TTC549 (cell line): ENCODE data around the gene SFXN5.

ENCODE experiments used
- FAIRE-seq: peaks from 2 replicates; lab custom pipeline; 2012; peaks lifted over from hg19 to GRCh38; lab: Jason Lieb, UNC

SFXN5 gene

DNA sequence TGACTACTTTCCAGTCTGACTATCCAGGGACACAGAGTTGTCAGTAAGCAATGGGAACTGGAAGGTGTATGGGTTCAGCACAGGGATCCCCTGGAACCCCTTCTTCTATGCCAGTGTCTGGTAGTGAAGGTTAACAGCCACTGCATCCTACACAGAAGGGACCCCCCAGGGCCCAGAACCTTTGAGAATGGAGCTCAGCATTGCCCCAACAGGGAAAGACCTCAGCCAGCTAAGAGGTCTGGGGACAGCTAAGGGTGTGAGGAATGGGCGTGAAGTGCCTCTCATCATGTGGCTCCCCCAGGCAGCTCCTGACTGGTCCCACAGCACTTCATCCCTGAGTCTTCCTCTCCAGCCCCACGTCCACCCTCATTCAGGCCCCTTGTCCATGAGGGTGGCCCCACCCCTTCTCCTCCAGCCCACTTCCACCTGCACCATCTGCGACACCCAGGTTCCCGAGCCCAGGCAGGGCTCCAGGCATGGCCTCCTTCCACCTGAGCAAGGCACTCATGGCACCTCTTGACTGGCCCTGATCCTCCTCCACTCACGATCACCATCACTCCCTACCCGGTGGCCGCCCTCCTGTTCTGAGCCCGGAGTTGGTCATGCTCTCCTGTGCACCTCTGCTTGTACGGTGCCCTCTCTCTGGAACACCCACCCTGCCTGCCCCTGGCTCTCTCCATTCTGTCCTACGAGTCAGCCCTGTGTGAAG lies 77.1 kb downstream of the SFXN5 start:
- FAIRE-seq = no peak

DNA sequence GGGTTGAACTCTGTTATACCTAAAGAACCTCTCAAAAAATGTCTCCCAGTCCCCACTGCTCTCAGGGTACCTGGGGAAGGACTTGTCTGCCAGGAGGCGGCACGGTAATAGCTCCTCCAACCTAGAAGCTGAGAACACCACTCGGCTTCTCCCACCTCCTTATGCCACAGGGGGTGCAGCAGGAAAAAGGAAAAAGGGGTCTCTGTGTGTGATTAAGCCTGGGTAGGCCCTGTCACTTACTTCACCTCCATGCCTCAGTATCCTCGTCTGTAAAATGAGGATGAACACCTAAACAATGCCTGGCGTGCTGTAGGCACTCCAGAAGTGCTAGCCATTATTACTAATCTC lies 77.6 kb downstream of the SFXN5 start:
- no peak for FAIRE-seq

DNA sequence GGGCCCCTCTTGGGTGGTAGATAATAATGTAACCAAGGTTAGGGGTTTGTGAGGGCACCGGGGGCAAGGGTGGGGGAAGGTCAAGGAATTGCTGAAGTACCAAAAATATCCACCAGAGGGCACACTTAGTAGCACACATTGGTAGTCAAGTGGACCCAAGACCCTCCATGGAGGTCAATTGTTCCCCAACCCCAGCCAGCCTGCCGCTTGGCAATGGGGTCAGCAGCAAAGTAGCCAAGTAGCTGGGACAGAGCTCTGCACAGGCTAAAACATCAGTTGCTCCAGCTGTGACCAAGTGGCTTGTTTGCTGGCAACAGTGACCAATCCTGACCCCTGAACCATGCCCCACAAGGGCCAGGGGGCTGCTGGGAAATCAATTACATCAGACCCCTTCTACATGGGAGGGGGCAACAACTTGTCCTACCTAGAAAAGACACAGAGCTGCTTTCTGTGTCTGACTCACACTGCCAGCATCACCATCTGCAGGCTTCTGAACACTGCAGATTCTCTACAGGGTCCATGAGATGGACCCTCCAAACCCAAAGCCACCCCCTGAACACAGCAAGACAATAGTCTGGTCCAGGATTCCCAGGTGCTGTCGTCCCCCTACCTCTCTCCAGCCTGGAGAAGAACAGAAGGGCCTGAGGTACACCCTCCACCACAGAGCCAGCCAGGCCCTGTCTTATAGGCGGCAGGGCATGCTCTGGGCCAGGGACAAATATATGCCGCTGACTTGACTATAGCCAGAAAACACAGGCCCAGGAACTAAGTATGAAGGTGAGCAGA lies 78.2 kb downstream of the SFXN5 start:
- no peak for FAIRE-seq

DNA sequence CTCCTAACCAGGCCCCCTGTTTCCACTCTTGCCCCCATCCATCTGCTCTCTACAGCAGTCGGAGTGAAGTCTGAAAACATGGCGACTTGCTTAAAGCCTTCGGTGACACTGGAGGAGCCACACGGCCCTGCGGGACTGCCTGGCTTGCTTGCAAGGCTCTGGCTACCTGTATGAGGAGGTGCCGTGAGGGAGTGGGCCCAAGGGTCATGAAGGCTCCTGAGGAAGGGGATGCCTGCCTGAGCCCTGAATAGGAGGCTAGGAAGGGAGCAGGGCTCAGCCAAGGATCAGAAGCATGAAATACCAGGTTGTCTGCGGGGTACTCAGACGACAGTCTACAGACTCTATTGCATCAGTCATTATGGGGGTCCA lies 78.8 kb downstream of the SFXN5 start:
- FAIRE-seq = no peak

DNA sequence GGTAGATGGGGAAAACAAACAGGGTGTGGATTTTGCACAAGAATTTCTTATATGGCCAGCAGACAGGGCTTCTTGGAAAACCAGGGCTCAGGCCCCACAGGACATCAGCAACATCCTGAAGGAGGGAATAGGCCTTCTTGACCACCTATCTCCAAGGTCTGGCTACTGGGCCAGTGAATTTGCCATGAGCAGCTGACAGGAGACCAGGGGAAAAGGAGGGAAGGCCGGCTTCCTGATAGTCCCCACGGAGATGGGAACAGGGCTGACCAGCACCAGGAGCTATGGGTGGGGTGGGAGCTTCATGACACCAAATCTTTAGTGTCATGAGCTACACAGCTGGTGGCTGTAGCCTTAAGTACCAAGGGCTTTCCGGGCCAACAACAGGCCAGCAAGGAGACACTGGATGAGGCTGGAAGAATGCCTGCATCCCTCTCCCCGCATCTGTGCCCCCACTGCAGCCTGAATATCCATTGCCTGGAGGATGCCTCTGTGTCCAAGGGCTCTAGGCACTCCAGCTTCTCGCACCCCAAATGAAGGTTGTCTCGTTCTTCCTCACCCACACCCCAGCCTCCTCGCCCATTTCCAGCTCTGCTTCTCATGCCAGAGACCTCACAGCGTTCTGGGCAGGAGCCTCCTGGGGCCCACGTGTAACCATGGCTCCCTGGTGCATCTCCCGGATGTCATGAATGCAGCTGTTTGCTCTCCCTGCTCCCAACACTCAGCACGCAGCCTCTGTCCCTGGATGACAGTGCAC lies 79.4 kb downstream of the SFXN5 start:
- FAIRE-seq = no peak

DNA sequence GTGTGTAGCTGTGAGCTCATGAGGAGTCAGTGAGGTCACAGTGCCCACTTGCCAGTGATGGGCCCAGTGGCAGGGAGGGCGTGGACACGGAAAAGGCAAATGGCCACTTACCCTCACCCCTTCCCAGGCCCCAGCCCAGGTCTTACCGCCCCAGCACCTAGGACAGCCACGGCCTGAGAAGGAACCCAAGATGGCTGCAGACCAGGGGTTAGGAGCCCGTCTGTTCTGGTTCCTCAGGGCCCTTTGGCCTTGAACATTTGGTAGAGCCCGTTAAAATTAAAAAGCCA lies 80.1 kb downstream of the SFXN5 start:
- no peak for FAIRE-seq

DNA sequence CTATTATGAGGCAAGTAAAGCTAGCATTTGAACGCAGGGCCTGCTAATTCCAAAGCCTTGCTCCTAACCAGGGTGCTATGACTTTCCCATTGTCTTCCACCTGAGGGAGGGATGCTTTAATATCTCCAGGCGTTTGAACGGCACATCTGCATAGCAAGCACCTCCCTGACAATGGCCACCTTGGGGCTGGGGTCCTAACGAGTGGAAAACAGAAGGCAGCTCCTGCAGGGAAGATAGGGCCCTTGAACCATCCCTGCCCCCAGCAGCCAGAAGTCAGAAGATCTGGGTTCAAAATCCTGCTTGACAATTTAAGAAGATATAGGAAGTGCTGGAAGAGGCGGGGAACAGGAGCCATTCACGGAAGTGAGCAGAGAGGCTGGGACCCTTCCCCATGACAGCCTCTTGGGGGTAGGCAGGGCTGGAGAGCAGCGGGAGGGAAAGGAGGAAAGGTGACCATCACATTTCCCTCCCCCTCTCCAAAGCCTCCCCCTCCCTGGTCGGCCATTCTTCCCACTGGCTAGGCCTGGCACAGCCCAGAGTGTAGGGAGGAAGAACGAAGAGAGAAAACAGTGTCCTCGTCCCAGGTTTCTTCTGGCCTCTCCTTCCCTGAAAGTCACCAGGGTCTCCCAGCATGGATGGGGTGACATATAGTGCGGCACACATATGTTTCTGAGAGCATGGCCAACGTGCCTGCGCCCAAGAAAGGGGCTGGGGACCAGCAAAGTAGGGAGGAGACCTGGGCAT lies 80.6 kb downstream of the SFXN5 start:
- FAIRE-seq = no peak

DNA sequence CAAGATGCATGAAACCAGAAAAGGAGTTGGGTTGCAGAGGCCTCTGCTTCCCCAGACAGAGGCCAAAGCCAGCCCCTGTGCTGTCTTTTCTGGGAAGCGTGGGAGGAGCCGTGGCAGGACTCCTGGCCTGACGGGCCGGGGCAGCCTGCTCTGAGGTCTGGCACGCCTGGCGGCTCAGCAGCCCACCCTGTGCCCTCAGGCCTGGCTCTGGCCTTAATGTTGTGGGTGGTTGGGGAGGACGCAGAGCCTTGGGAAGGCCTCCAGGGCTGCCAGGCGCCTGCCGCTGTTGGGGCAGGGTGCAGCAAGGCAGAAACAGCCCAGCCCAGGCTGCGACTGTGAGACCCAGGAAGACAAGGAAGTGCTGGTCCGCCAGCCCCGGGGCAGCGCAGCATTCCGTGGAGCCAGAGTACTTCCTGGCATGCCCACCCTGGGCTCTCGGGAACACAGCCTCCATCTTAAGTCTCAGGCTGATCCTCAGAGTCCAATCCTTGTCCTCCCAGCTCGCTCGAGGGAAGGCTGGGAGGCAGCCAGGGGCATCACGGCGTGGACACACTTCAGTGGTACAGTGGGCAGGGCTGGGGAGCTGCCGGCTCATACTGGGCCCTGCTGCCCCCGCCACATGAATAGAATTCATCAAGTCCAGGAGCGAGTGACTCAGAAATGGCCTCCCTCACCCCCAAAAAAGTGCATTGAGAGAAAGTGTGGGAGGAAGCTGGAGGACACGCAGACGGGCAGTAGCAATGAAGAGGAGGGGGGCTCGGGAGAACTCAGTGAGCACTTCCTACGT lies 81.5 kb downstream of the SFXN5 start:
- FAIRE-seq = no peak

DNA sequence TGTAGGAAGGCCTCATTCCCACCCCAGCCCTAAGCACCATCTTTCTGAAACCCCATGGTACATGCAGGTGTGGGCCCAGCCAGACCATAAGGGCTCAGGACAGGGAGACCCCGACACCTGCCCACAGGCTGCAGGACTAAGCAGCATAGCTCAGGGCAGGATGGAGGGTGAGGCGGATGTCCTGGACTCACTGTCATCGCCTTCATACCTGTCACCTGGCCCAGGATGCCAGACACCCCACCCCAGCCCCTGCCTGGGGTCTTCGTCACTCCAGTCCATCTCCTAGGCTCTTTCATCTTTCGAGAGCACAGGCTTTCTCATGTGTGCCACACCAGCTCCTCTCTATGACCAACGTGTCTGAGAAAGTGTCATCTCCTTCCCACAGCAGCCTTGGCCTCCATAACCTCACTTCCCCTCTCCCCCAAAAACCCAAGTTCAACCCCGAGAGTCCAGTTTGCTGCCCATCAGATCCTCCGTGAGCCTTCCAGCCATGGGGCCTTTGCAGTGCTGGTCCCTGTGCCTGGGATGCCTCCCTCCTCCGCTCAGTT lies 82.7 kb downstream of the SFXN5 start:
- FAIRE-seq = no peak

DNA sequence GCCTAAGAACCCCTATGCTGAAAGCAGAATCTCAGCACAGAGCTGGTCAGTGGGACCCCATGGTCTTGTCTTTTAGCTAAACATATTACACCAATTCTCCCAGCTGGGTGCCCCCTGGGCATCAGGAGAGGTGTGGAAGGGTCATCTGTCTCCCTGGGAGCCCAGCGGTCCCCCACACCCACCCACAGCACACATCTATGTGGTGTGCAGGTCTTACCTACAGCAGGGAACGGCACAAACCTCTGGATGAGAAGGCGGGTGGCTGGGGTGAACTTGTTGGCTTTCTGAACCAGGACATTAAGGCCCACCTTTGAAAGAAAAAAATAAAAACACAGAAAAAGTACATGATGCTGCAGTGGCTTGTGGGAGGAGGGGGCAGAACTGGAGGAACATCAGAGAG lies 83.5 kb downstream of the SFXN5 start:
- FAIRE-seq = no peak

DNA sequence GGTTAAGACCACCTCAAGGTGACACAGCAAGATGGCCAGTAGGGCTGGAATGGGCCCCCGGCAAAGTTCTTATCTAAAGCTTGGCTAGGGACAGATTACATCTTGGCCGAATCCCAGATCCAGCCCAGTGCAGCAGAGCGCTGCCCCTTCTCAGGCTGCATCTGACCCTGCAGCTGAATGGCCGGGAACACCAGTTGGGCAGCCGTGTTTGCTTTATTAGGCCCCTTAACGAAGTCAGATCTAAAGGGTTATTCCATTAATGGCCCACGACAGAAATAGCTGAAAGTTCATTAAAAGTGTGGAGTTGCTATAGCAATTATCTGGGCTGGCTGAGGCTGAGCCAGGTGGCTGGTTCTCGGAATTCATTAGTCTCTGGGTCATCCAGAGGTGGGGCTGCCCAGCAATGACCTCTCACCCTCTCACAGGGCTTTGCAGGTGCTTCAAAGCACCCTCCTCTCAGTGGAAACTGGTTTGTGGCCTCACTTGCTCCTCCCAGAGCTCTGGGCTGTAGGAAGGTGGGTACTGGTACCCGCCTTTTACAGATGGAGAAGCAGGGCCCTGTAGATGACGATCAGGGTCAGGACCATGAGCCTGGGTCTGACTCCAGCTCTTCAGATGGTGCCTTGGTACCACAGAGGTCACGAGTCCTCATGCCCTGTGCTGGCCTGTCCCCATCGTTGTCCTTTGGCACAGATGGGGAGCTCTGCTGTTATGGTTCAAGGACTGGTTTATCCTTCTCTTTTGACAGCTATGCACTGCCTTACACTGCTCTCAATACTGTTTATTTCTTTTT lies 85.4 kb downstream of the SFXN5 start:
- no peak for FAIRE-seq

DNA sequence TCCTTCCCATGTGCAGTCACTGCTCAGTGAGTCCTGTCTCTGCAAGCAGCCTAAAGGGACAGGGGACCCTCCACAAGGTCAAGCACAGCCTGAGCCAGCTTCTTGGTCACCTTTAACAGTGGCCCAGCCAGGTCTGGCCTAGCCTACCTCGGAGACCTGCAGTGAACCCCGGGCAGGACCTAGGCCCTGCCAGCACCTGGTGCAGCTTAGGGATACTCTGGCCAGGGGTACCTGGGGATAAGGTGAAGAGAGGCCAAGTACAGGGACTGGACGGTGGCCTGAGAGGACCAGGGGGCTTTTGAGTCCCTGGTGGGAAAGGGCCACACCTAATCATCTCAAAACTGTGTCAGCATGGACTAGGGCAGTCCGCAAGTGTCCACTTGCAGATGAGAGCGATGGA lies 86.4 kb downstream of the SFXN5 start:
- no peak for FAIRE-seq

DNA sequence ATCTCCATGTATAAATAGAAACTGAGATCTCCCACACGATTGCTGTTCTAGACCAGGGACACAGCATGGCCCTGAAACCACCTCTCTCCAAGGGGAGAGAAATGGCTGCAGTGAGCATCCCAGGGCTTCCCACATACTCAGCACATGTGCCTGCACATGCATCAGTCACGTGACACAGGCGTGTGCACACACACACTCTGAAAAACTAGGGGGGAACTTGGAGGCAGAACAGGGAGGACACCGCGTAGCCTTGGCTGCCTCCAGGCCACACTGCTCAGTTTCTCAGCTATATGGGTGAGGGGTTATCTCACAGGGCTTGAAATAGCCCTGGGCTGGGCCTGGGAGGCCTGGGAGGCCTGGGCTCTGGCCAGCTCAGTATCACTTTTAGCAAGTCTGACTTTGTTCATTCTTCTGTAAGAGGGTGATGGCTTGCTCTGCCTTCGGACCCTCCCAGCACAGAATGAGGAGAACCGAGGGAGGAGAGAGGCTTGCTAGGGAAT lies 87.3 kb downstream of the SFXN5 start:
- no peak for FAIRE-seq

DNA sequence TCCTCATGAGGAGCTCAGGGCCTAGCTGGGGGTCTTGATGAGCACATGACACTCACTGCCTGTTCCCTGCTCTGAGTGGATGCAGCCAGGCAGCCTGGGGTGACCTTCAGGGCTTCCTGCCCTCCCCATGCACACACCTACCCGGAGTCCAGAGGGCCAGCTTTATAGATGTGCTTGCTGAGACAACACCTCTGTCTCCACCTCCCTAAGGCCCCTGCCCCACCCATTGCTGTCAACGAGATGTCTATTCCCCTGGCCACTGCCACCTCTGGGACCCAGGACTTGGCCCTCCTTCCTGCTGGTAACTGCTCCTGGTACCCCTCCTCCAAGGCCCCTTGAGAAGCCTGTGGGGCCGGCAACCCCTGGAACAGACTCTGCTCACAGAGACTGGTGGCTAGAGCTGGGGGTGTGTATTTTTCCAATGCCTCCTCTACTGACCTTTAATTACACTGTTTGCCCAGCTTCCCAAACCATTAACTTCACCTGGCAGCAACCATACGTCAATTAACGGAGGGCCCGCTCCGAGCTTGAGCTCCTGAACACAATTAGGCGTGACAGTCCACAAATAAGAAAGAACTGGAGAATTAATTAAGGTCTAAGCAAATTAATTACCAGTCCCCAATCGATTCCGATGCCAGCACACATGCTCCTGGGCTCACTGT lies 87.9 kb downstream of the SFXN5 start:
- FAIRE-seq = no peak

DNA sequence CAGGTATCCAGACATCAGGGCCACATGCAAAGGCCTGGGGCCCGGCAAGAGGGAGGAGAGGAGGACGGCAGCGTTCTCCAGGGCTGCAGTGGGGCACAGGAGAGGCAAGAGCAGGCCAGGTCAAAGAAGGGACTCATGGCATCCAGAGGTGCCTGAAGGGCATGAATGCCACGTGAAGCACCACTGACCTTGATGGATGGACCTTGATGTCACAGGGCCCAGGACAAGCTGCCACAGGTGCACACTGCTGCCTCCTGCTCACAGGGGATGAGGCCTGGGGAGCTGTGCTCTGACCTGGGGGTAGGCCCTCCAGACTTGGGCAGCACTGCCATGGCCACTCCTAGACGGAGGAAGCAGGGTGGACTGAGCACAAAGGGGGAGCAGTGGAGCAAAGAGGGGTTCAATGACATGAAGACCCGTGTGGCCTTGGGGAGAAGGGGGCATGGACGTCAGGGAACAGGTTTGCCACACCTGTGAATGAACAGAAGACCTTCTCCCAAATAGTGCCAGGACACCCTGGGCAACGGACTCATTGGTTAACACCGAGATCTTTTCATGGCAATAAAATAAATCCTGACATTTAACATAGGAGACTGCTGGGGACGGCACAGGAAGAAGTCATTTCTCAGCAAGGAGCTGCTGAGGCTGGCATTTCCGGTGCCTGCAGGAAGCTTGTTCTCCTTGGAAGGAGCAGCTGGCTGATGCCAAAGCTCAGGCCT lies 88.6 kb downstream of the SFXN5 start:
- no peak for FAIRE-seq

DNA sequence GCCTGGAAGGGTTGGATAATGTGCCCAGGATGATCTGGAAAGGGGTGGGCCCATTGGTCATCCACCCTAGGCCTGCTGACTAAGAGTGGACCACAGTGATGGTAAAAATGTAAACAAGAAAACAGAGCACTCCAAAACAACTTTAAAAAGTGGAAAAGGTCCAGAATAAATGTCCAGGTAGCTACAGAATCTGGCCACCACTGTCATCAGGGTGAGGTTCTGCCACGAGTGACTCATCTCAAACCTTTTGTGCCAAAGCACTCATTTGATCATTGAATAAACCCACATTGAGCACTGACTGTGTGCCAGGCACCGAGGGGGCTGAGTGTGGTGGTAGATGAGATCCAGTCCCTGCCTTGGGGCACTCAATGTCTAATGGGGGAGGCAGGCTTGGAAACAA lies 89.3 kb downstream of the SFXN5 start:
- no peak for FAIRE-seq

DNA sequence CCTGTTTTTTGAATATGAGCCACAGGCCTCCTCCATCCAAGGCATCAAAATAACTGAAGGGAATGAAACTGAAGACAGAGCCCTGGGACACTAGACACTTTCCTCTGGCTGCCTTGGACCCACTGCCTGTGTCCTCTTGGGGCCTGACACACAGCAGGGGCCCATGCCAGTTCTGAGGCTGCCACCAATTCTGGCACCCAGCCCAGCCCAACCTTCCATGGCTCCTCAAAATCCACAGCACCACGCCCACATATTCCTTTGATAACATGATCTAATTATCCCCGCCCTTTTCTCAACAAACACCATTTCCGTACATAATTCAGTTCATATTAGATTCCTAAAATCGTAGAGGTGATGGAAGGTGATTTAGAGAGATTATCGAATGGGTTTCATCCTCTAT lies 90.0 kb downstream of the SFXN5 start:
- no peak for FAIRE-seq

DNA sequence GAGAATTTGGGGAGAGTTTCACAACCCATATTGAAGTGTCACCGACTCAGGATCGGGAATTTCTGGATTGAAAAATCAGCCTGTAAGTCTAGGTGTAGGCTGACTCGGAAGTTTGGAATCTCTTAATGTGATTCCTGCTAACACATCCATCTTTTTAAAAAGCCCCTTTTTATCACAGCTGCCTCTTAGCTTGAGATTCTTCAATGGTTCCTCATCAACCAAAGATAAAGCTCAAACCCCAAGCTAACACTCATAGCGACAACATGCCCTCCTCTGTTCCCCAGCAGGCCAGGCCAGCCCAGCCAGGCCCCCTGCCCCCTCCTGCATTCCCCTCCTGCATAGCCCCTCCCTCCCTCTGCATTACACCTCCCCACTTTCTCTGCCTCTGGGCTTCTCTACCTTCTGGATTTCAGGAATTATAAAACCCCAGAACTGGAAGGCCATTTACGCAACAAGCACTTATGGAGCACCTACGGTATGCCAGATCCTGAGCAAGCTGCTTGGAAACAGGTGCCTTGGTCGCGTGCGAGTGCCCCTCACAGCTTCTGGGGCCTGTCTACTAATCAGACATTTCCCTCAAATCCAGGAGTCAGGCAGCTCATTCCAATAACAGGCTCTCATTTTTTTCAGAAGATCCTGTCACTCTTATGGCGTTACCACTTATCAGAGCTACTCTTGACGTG lies 90.8 kb downstream of the SFXN5 start:
- FAIRE-seq = no peak

DNA sequence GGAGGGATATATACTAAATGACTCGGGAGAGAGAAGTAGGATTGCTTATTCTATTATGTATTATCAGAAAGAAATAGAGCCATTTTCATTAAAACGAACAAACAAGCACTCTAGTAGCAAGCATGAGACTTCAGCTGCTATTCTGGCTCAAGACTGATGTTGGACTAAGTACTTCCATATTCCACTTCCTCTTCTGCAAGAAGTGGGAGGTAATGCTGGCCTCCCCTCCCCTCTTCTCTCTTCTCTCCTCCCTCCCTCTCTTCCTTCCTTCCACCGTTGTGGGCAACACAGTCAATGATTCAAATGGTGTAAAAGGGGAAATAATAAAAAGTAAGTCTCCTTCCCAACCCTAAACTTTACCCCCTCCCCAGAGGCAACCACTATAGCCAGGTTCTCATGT lies 91.6 kb downstream of the SFXN5 start:
- no peak for FAIRE-seq
